Psoas muscle (tissue), 8 donors: ENCODE results near the gene CACNA1C. TPM values are rescaled to one million over a fixed set of nuclear protein-coding genes. Genes with fewer than 3 reads are reported as not detected.

ENCODE experiments used
- ATAC-seq, 4 donors: fragments of 200-7000 bp; cut with Tn5 transposase; one replicate each; pipeline ENCODE4 v1.9.1; 2020; ENCODE audit warnings: moderate library complexity in 3 of 4, mild to moderate bottlenecking in 2 of 4
- DNase-seq, 2 donors: peaks; one replicate each; pipeline ENCODE4 v3.0.0-alpha.2; 2020
- H3K27ac ChIP-seq: fragments of 200-600 bp; one replicate; pipeline ENCODE4 v1.8.0; 2022
- H3K27me3 ChIP-seq, 3 donors: fragments of 200-600 bp in 1 of 3; one replicate each; pipeline versions ENCODE4 v1.6.1 to v1.8.0; 2013 to 2022; ENCODE audit warnings: low read length in 2 of 3, mild to moderate bottlenecking in 2 of 3, moderate library complexity in 1 of 3; ENCODE audit not compliant: insufficient read depth in 3 of 3
- H3K36me3 ChIP-seq, 2 donors: fragments of 200-600 bp in 1 of 2; one replicate each; pipeline versions ENCODE4 v1.6.1 to v1.8.0; 2013 to 2022; ENCODE audit warnings: low read depth in 1 of 2, mild to moderate bottlenecking in 1 of 2, moderate library complexity in 1 of 2; ENCODE audit not compliant: insufficient read depth in 1 of 2
- H3K4me1 ChIP-seq: fragments of 200-600 bp; one replicate; pipeline ENCODE4 v1.8.0; 2022
- H3K4me3 ChIP-seq: fragments of 200-600 bp; one replicate; pipeline ENCODE4 v1.8.0; 2022; ENCODE audit warnings: mild to moderate bottlenecking
- H3K9me3 ChIP-seq: fragments of 200-600 bp; one replicate; pipeline ENCODE4 v1.8.0; 2022
- WGBS, 3 donors: extraction: QIAGEN DNeasy Blood & Tissue Kit; methylation state at CpG; one replicate each; pipeline versions ENCODE4 v1.1.6 to v1.1.7; 2013; 5-methylcytosine and 5-hydroxymethylcytosine counted together
- intact Hi-C, 2 donors: fragments of 100-400 bp; cut with DNase I; formaldehyde crosslinking; loops; one replicate each; pipeline versions ENCODE4 v1.11.0 to v1.14.2; 2022
- polyA plus RNA-seq, 3 donors: library from polyadenylated mRNA; stranded (reverse); fragments of 200-250 nt; gene quantifications; one replicate each; pipeline ENCODE4 v1.2.3, GENCODE V29; 2013
- total RNA-seq, 4 donors: library from RNA; stranded (reverse); fragmentation: NEBNext Ultra II Directional in 2 of 4; extraction: Animal tissue kit (Norgen Biotek cat#: 25700) in 2 of 4; gene quantifications; one replicate each; pipeline versions ENCODE4 v1.2.1 to v1.2.4, GENCODE V29; 2021 to 2023
- TF ChIP-seq, protein P1 (sequence below): fragments of 200-600 bp; IDR thresholded peaks from one replicate; pipeline ENCODE4 v1.8.0; 2022; ENCODE audit warnings: antibody characterized with exemption
- donor health status: healthy with polysubstance abuse.
- donor health status: DM: no; HTN: no; CAD: no; lungs with moderate emphysema.
- donor health status: Bipolar disorder and iron deficiency.
- donor health status: healthy.
- donor health status: DM: yes; HTN: yes; CAD: no.
- donor health status: DM: no; HTN: no; CAD: no.
- donor health status: DM: no; HTN: no; CAD: no.
- donor health status: DM: yes; HTN: yes; CAD: no.

Gene CACNA1C
- total and polyA plus RNA-seq, 7 donors = 0.26 to 2.9 (median 0.95) TPM

DNA sequence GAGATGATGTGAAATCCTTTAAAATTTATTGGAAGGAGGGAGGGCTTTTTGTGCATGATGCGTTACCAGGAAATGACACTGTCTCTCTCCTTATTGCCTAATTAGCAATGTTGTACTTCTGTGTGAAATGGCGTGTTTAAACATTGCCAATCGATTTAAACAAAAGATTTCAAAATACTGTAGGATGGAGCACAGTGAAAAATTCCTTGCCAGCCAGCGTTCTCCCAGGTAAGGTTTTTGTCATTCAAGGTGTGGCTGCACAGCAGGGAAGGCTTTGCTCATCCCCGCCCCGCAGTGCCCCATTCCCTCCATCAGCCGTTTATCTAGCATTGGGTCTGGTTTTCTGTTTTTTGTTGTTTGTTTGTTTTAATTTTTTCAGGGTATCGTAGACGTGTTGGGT, 137.3 kb downstream of the CACNA1C start:
- TF ChIP-seq, protein P1, sequence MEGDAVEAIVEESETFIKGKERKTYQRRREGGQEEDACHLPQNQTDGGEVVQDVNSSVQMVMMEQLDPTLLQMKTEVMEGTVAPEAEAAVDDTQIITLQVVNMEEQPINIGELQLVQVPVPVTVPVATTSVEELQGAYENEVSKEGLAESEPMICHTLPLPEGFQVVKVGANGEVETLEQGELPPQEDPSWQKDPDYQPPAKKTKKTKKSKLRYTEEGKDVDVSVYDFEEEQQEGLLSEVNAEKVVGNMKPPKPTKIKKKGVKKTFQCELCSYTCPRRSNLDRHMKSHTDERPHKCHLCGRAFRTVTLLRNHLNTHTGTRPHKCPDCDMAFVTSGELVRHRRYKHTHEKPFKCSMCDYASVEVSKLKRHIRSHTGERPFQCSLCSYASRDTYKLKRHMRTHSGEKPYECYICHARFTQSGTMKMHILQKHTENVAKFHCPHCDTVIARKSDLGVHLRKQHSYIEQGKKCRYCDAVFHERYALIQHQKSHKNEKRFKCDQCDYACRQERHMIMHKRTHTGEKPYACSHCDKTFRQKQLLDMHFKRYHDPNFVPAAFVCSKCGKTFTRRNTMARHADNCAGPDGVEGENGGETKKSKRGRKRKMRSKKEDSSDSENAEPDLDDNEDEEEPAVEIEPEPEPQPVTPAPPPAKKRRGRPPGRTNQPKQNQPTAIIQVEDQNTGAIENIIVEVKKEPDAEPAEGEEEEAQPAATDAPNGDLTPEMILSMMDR = no peak
- Histone ChIP-seq H3K4me3 (no peak overlapping the region), H3K9me3 (no peaks in the 10 kb centered on the region), H3K4me1 (no peaks in the 10 kb centered on the region), H3K36me3 (no peaks in the 10 kb centered on the region), H3K27ac (no peak overlapping the region), H3K27me3 (peaks cover 0 to 14% (median 3%) of the 10 kb centered on the region in 3 donors)
- intact Hi-C loops = no loop called here
- ATAC-seq (no peak), DNase-seq (no peak)
- WGBS, 3 donors = 73 to 78% (median 76%) methylated on average over 9 of the region's 9 CpGs

- 86 to 94% (median 92%) methylated on average over 14 to 15 of the region's 15 CpGs for WGBS, 3 donors
- Histone ChIP-seq H3K4me3 (no peak overlapping the region), H3K9me3 (no peaks in the 10 kb centered on the region), H3K36me3 (no peaks in the 10 kb centered on the region), H3K27ac (no peak overlapping the region), H3K27me3 (peaks cover 0 to 9% (median 2%) of the 10 kb centered on the region in 3 donors), H3K4me1 (no peaks in the 10 kb centered on the region)
- DNase-seq (no peak), ATAC-seq (no peak)
- TF ChIP-seq, protein P1 = no peak
- intact Hi-C loops = no loop called here
Measured at GRCh38 chr12:2190896-2191533, 138.2 kb downstream of the CACNA1C start.

DNA sequence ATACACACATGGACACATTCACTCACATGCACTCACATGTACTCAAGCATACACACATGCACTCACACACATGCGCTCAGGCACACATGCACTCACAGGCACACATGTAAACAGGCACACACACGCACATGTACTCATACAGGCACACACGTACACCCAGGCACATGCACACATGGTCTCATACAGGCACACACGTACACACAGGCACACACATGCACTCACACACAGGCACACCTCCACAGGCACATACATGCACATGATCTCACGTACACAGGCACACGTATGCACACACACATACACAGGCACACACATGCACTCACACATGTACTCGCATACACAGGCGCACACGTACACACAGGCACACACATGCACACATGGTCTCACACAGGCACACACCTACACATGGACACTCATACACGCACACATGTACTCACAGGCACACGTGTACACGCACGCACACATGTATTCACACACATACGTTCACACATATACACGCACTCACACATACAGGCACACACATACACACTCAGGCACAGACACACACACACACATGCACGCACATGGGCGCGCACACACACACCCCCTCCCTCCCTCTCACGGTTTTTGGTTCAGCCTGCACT, 138.9 kb downstream of the CACNA1C start:
- ATAC-seq = no peak
- intact Hi-C loops = no loop called here
- no peaks in the 10 kb centered on the region for H3K9me3 ChIP-seq
- DNase-seq = no peak
- TF ChIP-seq, protein P1 = no peak
- H3K36me3 ChIP-seq = no peaks in the 10 kb centered on the region
- no peak overlapping the region for H3K4me3 ChIP-seq
- H3K27me3 ChIP-seq = peaks cover 0 to 6% (median 0%) of the 10 kb centered on the region in 3 donors
- H3K27ac ChIP-seq = no peak overlapping the region
- no peaks in the 10 kb centered on the region for H3K4me1 ChIP-seq
- 76 to 94% (median 94%) methylated on average over 19 of the region's 19 CpGs for WGBS, 3 donors

GRCh38 chr12:2192231-2192630, 139.4 kb downstream of the CACNA1C start:
- no peaks in the 10 kb centered on the region for H3K4me1 ChIP-seq
- WGBS, 3 donors = 67 to 79% (median 74%) methylated on average over 10 of the region's 10 CpGs
- TF ChIP-seq, protein P1 = no peak
- H3K9me3 ChIP-seq = no peaks in the 10 kb centered on the region
- H3K4me3 ChIP-seq = no peak overlapping the region
- no peak overlapping the region for H3K27ac ChIP-seq
- ATAC-seq (no peak), DNase-seq (no peak)
- no peaks in the 10 kb centered on the region for H3K36me3 ChIP-seq
- peaks cover 0 to 9% (median 0%) of the 10 kb centered on the region in 3 donors for H3K27me3 ChIP-seq
- intact Hi-C loops = no loop called here
